ENCODE data around the gene TBC1D5. TPM values are rescaled to one million over a fixed set of nuclear protein-coding genes. Genes with fewer than 3 reads are reported as not detected.

TBC1D5 gene
- total RNA-seq, 1 experiment from 2014 or later, result 26.1 TPM

DNA sequence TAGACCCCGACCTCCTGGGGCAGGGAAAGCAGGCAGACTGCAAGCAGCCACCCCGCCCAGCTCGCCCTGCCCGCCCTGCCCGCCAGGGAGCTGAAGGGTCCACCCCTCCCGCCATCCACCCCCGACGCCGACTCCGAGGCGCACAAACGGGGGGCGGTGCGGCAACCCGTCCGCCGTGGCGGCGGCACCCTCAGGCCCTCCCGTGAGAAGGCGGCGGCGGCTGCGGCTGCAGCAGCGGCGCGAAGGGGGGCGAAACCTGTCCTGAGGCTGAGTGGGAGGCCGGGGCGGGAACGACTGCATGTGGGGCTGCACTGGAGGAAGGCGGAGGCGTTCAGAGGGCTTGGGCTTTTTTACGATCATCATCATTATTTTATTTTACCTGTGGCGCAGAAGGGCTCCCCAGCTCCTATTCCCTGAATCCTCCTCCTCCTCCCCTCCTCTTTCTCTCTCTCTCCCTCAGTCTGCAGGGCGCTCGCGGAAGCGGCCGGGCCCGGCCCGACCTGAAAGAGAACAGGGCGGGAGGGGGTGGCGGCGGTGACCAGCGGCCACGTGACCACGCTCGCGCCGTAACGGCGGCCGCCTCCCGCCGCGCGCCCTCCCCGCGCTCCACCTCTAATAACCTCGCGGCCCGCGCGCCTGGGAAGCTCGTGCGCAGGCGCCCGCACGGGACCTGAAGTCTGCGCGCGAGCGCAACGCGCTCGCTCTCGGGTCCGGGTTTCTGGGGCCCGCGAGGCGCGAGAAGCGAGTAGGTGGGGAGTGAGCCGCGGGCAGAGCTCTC lies at the start of gene TBC1D5 (continued):
- TF ChIP-seq ZNF317 (CRISPR knock-in tag; IDR thresholded peaks at IDR 0.05; ENCODE audit: borderline replicate concordance, low read depth) (no peak), ATF1 (CRISPR knock-in tag; IDR thresholded peaks at IDR 0.05) (no peak), TEAD1 (CRISPR knock-in tag; IDR thresholded peaks at IDR 0.05) (peak; percentile 49), PRRX2 (CRISPR knock-in tag; IDR thresholded peaks at IDR 0.05) (no peak), JUN (CRISPR knock-in tag; IDR thresholded peaks at IDR 0.05) (peak; percentile 78; the same call in 1 of the 2 replicates), SP1 (CRISPR knock-in tag; conservative IDR thresholded peaks at IDR 0.05) (peak; percentile 62; the same call in 1 of the 2 replicates), EMX1 (CRISPR knock-in tag; IDR thresholded peaks at IDR 0.05) (0 out of 2 replicates have a peak, but pooled peaks have one; percentile 38), CREM (CRISPR knock-in tag; IDR thresholded peaks at IDR 0.05) (peak; percentile 59; the same call in 1 of the 2 replicates), ZNF263 (CRISPR knock-in tag; IDR thresholded peaks at IDR 0.05; ENCODE audit: low read depth) (no peak; the same call in 1 of the 2 replicates), NR2C2 (CRISPR knock-in tag; IDR thresholded peaks at IDR 0.05) (no peak), TP53 (CRISPR knock-in tag; IDR thresholded peaks at IDR 0.05) (no peak), SMAD4 (CRISPR knock-in tag; IDR thresholded peaks at IDR 0.05) (no peak), ETV6 (CRISPR knock-in tag; IDR thresholded peaks at IDR 0.05) (no peak; the same call in 1 of the 2 replicates), CBFB (CRISPR knock-in tag; IDR thresholded peaks at IDR 0.05; ENCODE audit: low read depth) (no peak), SMAD3 (CRISPR knock-in tag; IDR thresholded peaks at IDR 0.05; ENCODE audit: borderline replicate concordance) (peak; percentile 12; the same call in 1 of the 2 replicates), TEAD4 (CRISPR knock-in tag; IDR thresholded peaks at IDR 0.05) (peak; percentile 29; the same call in 1 of the 2 replicates), ZNF671 (CRISPR knock-in tag; IDR thresholded peaks at IDR 0.05) (no peak)
- TF ChIP-seq, protein P1, sequence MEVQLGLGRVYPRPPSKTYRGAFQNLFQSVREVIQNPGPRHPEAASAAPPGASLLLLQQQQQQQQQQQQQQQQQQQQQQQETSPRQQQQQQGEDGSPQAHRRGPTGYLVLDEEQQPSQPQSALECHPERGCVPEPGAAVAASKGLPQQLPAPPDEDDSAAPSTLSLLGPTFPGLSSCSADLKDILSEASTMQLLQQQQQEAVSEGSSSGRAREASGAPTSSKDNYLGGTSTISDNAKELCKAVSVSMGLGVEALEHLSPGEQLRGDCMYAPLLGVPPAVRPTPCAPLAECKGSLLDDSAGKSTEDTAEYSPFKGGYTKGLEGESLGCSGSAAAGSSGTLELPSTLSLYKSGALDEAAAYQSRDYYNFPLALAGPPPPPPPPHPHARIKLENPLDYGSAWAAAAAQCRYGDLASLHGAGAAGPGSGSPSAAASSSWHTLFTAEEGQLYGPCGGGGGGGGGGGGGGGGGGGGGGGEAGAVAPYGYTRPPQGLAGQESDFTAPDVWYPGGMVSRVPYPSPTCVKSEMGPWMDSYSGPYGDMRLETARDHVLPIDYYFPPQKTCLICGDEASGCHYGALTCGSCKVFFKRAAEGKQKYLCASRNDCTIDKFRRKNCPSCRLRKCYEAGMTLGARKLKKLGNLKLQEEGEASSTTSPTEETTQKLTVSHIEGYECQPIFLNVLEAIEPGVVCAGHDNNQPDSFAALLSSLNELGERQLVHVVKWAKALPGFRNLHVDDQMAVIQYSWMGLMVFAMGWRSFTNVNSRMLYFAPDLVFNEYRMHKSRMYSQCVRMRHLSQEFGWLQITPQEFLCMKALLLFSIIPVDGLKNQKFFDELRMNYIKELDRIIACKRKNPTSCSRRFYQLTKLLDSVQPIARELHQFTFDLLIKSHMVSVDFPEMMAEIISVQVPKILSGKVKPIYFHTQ (CRISPR knock-in tag; IDR thresholded peaks at IDR 0.05), result no peak
- TF ChIP-seq, protein P2, sequence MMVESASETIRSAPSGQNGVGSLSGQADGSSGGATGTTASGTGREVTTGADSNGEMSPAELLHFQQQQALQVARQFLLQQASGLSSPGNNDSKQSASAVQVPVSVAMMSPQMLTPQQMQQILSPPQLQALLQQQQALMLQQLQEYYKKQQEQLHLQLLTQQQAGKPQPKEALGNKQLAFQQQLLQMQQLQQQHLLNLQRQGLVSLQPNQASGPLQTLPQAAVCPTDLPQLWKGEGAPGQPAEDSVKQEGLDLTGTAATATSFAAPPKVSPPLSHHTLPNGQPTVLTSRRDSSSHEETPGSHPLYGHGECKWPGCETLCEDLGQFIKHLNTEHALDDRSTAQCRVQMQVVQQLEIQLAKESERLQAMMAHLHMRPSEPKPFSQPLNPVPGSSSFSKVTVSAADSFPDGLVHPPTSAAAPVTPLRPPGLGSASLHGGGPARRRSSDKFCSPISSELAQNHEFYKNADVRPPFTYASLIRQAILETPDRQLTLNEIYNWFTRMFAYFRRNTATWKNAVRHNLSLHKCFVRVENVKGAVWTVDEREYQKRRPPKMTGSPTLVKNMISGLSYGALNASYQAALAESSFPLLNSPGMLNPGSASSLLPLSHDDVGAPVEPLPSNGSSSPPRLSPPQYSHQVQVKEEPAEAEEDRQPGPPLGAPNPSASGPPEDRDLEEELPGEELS (CRISPR knock-in tag; IDR thresholded peaks at IDR 0.05), result peak; percentile 32; the same call in 1 of the 2 replicates
- TF ChIP-seq, protein P3, sequence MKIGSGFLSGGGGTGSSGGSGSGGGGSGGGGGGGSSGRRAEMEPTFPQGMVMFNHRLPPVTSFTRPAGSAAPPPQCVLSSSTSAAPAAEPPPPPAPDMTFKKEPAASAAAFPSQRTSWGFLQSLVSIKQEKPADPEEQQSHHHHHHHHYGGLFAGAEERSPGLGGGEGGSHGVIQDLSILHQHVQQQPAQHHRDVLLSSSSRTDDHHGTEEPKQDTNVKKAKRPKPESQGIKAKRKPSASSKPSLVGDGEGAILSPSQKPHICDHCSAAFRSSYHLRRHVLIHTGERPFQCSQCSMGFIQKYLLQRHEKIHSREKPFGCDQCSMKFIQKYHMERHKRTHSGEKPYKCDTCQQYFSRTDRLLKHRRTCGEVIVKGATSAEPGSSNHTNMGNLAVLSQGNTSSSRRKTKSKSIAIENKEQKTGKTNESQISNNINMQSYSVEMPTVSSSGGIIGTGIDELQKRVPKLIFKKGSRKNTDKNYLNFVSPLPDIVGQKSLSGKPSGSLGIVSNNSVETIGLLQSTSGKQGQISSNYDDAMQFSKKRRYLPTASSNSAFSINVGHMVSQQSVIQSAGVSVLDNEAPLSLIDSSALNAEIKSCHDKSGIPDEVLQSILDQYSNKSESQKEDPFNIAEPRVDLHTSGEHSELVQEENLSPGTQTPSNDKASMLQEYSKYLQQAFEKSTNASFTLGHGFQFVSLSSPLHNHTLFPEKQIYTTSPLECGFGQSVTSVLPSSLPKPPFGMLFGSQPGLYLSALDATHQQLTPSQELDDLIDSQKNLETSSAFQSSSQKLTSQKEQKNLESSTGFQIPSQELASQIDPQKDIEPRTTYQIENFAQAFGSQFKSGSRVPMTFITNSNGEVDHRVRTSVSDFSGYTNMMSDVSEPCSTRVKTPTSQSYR (CRISPR knock-in tag; IDR thresholded peaks at IDR 0.05), result no peak
- TF ChIP-seq, protein P4, sequence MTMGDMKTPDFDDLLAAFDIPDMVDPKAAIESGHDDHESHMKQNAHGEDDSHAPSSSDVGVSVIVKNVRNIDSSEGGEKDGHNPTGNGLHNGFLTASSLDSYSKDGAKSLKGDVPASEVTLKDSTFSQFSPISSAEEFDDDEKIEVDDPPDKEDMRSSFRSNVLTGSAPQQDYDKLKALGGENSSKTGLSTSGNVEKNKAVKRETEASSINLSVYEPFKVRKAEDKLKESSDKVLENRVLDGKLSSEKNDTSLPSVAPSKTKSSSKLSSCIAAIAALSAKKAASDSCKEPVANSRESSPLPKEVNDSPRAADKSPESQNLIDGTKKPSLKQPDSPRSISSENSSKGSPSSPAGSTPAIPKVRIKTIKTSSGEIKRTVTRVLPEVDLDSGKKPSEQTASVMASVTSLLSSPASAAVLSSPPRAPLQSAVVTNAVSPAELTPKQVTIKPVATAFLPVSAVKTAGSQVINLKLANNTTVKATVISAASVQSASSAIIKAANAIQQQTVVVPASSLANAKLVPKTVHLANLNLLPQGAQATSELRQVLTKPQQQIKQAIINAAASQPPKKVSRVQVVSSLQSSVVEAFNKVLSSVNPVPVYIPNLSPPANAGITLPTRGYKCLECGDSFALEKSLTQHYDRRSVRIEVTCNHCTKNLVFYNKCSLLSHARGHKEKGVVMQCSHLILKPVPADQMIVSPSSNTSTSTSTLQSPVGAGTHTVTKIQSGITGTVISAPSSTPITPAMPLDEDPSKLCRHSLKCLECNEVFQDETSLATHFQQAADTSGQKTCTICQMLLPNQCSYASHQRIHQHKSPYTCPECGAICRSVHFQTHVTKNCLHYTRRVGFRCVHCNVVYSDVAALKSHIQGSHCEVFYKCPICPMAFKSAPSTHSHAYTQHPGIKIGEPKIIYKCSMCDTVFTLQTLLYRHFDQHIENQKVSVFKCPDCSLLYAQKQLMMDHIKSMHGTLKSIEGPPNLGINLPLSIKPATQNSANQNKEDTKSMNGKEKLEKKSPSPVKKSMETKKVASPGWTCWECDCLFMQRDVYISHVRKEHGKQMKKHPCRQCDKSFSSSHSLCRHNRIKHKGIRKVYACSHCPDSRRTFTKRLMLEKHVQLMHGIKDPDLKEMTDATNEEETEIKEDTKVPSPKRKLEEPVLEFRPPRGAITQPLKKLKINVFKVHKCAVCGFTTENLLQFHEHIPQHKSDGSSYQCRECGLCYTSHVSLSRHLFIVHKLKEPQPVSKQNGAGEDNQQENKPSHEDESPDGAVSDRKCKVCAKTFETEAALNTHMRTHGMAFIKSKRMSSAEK (CRISPR knock-in tag; IDR thresholded peaks at IDR 0.05; ENCODE audit: borderline replicate concordance), result no peak
- TF ChIP-seq, protein P5, sequence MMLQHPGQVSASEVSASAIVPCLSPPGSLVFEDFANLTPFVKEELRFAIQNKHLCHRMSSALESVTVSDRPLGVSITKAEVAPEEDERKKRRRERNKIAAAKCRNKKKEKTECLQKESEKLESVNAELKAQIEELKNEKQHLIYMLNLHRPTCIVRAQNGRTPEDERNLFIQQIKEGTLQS (CRISPR knock-in tag; conservative IDR thresholded peaks at IDR 0.05), result no peak
- TF ChIP-seq, protein P6, sequence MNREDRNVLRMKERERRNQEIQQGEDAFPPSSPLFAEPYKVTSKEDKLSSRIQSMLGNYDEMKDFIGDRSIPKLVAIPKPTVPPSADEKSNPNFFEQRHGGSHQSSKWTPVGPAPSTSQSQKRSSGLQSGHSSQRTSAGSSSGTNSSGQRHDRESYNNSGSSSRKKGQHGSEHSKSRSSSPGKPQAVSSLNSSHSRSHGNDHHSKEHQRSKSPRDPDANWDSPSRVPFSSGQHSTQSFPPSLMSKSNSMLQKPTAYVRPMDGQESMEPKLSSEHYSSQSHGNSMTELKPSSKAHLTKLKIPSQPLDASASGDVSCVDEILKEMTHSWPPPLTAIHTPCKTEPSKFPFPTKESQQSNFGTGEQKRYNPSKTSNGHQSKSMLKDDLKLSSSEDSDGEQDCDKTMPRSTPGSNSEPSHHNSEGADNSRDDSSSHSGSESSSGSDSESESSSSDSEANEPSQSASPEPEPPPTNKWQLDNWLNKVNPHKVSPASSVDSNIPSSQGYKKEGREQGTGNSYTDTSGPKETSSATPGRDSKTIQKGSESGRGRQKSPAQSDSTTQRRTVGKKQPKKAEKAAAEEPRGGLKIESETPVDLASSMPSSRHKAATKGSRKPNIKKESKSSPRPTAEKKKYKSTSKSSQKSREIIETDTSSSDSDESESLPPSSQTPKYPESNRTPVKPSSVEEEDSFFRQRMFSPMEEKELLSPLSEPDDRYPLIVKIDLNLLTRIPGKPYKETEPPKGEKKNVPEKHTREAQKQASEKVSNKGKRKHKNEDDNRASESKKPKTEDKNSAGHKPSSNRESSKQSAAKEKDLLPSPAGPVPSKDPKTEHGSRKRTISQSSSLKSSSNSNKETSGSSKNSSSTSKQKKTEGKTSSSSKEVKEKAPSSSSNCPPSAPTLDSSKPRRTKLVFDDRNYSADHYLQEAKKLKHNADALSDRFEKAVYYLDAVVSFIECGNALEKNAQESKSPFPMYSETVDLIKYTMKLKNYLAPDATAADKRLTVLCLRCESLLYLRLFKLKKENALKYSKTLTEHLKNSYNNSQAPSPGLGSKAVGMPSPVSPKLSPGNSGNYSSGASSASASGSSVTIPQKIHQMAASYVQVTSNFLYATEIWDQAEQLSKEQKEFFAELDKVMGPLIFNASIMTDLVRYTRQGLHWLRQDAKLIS (CRISPR knock-in tag; IDR thresholded peaks at IDR 0.05; ENCODE audit: borderline replicate concordance), result peak; percentile 15; the same call in 1 of the 2 replicates

All from WTC11 (cell line).